Frontal cortex (tissue), 4 donors: ENCODE results near the gene GUCY2F. TPM values are rescaled to one million over a fixed set of nuclear protein-coding genes. Genes with fewer than 3 reads are reported as not detected.

Source experiments
- DNase-seq, 2 donors: peaks; one replicate each; pipeline ENCODE4 v3.0.0; 2012; ENCODE audit warnings: low spot score in 2 of 2
- FAIRE-seq: peaks from 2 replicates; lab custom pipeline; 2012; peaks lifted over from hg19 to GRCh38; lab: Jason Lieb, UNC
- total RNA-seq: library from RNA; depleted of rRNA; stranded (reverse); fragments of >200 nt; gene quantifications from one replicate; pipeline ENCODE4 v1.2.3, GENCODE V29; 2014
- donor health status: control.
- donor health status: control.
- donor health status: control.

The GUCY2F gene
- total RNA-seq: not detected

- DNase-seq (no peak), FAIRE-seq (no peak)
These were observed at the start of gene GUCY2F for GRCh38 chrX:109481986-109482385. GUCY2F (minus strand) TSS chrX:109482086; CDS start chrX:109475936, 6,150 bp downstream.

GRCh38 chrX:109519001-109519400 is 37.1 kb upstream of the GUCY2F start:
- no peak for FAIRE-seq
- DNase-seq: no peak

DNA sequence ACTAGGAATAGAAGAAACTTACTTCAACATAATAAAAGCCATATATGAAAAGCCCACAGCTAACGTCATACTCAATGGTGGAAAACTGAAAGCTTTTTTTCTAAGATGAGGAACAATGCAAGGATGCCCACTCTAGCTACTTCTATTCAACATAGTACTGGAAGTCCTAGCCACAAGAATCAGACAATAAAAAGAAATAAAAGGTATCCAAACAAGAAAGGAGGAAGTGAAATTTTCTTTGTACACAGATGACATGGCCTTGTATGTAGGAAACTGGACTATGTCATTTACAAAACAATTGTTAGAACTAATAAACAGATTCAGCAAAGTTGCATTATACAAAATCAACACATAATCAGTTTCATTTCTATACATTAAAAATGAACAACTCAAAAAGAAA is 29.2 kb upstream of the GUCY2F start:
- no peak for FAIRE-seq
- DNase-seq: no peak

- FAIRE-seq (no peak), DNase-seq (no peak)
These were observed 27.0 kb upstream of the GUCY2F start for GRCh38 chrX:109508915-109509314.

DNA sequence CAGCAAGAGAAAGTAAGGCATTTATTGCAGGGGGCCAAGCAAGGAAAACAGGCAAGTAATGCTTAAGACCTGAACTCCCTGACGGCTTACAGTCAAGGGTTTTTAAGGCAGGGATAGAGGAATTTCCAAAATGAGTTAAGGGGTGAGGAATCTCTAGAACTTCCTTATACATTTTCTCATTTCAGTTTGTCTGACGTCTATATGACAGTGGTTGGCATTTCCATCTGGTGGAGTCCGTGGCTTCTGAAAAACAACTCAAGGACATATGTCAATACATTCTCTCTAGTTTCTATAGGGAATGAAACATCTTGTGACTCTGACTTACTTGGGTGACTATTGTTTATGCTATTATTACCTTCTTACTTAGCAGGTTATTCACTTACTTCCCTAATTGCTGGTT is 19.3 kb upstream of the GUCY2F start:
- no peak for DNase-seq
- FAIRE-seq: no peak

DNA sequence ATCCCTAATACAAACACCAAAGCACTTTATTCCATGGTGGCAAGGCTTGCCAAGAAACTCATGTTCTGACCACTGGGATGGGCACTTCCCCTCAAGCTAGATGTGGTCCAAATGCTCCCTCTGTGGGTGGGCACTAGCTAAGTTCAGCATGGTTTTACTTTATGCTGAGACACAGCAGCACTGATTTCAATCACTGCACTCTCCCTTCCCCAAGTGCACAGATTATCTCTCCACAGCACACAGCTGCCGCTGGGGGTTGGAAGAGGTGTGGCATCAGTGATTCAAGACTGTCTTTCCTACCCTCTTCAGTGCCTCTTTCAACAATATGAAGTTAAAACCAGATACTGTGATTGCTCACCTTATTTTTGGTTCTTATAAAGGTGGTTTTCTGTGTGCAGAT is 16.5 kb upstream of the GUCY2F start:
- FAIRE-seq: no peak
- no peak for DNase-seq

DNA sequence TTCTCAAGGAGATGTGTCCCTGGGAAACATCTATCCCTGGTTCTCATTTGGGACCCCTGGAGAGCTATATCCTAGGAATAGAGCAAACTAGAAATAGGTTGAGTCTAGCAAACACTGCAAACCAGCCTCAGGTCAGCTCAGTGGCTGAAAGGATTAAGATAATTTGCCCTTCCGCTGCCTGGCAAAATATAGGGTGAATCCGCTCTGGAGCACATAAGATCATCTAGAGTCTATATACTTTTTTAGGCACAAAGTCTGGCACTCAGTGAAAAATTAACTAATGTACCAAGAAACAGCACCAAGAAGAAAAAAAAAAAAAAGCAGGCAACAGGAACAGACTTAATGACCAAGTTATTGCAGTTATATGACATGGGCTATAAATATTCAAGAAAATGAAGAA is 7.3 kb upstream of the GUCY2F start:
- DNase-seq (no peak), FAIRE-seq (no peak)

GRCh38 chrX:109487640-109488039 is 5.8 kb upstream of the GUCY2F start:
- FAIRE-seq (no peak), DNase-seq (no peak)

DNA sequence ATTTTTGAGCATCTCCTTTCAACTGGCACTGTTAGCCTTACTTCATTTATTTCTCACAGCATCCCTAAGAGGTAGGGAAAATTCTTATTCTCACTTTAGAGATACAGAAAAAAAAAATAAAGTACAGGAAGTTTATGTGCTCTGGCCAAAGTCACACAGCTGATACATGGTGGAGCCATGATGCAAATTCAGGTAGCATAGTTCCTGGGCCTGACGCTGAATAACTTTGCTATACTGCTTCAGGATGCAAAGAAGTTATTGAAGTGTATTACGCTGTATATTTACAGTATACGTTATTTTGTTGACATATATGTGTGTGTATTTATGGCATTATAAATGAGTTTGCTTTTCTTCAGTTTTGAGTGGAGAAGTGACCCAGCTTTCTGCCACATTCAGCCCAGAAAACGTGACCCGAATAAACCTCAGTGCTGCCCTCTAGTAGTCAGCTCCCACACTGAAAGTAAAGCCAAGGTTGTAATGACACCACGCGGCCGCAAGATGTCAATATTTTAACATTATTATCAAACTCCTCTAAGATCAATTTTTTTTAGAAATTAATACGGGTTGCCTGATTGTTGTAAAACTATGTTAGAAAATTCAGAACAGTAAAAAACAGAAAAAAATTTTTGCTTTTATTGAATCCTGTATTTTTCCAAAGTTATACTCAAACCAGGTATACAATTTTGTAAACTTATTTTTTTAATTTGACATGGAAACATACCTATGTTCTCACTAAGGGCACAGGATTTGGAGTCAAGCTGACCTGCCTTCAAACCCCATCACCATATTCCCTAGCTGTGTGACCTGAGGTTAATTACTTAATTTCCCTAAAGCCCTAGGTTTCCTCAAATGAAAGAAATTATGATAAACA is 3.8 kb upstream of the GUCY2F start:
- DNase-seq (peak; percentile 16 to 28), FAIRE-seq (peak; percentile 97)

DNA sequence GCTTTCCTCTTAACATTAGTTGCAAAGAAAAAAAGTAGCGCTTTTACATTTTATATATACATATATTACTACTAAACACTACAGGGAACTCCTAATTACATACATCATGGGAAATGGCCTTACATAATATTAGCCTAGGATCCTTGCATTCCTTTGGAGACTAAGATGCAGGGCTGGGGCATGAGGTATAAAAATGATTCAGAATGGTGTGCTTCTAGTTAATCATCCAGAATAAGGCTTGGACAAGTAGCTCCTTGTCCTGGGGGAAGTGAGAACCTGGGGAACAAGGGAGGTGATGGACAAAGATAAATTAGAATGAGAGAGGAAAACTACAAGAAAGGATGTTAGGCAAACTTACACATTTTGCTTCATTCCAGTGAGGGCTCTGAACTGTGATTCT is 3.0 kb upstream of the GUCY2F start:
- DNase-seq (no peak), FAIRE-seq (no peak)

GRCh38 chrX:109475174-109475891 is 6.6 kb downstream of the GUCY2F start:
- peak in 1 of 2 donors; percentile 13 for DNase-seq
- no peak for FAIRE-seq

GRCh38 chrX:109472939-109473735 is 8.7 kb downstream of the GUCY2F start:
- FAIRE-seq (no peak), DNase-seq (no peak)

GRCh38 chrX:109464231-109464630 is 17.7 kb downstream of the GUCY2F start:
- no peak for FAIRE-seq
- DNase-seq: no peak

GRCh38 chrX:109463784-109464183 is 18.1 kb downstream of the GUCY2F start:
- DNase-seq (no peak), FAIRE-seq (no peak)

DNA sequence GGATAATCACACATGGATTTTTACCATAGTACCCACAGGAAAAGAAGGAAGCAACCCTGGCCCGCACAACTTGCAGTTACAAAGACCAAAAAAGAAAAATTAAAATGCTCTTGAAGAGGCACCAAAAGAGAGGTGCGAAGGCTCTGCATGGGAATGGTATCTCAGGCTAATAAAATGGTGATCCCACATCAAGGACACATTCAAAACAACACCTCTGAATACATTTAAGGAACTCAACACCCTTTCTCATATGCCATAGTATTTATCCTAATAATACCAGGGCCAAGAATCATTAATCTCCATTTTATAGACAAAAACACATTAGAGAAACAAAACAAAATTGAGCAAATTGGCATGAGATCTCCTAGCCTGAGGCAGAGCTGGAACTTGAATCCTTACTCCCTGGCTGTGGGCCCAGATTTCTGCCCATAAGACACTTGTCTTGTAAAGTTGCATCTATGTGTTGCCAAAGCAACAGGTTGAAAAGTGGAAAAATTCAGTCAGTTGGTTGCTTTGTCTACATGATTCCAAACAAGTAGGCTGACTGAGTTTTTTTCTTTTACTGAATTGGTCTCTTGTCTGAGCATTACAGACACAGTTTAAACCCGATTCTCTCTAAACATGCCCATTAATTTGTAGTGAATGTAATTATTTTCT is 33.5 kb downstream of the GUCY2F start:
- DNase-seq (no peak), FAIRE-seq (no peak)

GRCh38 chrX:109441266-109441665 is 40.6 kb downstream of the GUCY2F start:
- DNase-seq (no peak), FAIRE-seq (no peak)

DNA sequence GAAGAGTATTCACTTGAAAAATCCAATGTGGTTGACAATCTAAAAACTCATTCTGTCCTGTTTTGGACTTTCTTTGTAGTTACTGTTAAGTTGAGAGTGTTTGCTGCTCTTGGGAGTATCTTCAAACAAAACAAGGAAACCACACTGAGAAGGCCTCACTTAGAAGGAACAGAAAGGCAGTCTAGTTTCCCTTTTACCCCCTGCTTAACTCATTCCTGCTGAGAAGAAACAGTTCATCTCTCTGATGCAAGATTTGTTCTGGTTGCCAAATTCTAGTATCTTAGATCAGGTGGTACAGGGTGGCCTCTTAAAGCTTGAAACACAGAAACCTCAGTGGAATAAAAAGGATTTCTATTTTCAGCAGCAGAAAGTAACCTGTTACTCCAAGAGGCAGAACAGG is 41.4 kb downstream of the GUCY2F start:
- no peak for FAIRE-seq
- DNase-seq: no peak

GRCh38 chrX:109409181-109409580 is 72.7 kb downstream of the GUCY2F start:
- FAIRE-seq (no peak), DNase-seq (no peak)

DNA sequence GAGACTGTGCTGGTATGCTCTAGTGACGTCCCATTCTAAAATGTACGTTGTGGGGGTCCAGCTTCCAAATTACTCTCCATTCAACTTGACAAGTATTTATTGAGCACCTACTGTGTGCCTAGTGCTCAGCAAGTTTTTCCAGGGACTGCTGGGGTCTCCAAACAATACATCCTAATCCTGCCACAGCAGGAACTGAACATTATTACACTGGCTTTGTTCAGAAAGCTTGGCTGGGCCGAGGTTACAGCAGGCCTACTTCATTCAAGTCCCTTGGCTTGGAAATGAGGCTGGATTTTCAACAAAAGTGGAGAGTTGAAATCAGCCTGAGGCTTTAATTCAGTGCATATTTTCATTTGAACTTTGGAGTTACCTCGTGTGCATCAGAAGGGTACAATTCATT is 78.0 kb downstream of the GUCY2F start:
- DNase-seq (no peak), FAIRE-seq (no peak)

DNA sequence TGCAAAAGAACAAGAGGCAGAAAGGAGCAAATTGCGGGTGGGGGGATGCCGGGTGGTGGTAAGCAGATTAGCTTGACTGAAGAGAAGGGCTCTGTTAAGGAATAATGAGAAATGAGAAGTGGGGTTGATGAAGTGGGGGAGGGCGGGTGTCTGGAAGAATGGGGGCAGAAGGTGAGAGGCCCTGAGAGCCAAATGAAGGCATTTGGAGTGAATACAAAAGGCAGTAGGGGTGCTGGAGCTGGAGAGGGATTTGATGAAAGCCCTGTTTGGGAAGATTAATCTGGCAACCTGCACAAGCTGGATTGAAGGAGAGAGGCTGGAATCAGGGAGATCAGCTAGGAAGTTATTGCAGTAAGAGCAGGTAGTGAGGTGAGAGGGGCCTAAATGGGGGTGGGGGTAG is 82.1 kb downstream of the GUCY2F start:
- FAIRE-seq: no peak
- DNase-seq: no peak
